ENCODE results near the gene FKBP10.

The FKBP10 gene

DNA sequence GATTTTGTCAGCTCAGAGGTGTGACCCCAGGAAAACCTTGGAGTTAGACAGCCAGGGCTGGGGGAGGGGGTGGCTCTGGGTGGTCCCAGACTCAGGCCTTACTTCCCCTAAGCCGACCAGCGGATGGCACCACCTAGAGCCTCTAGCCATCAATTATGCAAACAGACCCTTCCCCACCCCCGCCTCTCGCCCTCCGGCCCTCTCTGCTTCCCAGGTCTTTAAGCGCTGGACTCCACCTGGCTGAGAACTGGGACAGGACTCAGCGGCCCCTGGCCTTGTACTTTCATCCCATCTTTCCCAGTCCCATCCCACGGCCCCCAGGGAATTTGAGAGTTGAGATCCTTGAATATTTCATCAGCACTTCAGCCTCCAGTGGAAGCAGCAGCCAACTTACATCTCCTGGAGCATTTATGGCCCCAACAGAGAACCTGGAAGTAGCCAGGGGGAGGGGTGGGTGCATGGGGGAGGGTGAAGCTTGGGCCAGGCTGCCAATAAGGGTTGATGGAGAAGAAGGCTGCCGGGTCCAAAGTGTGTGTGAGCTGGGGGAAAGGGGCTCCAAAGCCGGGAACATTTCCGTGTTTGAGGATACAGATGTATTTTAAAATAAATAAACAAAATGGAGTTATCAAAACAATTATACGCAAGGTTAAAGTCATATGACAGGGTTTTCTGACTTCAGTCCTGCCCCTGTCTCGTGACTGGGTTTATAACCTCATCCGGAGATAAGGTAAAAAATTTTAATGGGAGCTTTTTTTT is 18.8 kb upstream of the FKBP10 start:
- TF ChIP-seq, protein P1, sequence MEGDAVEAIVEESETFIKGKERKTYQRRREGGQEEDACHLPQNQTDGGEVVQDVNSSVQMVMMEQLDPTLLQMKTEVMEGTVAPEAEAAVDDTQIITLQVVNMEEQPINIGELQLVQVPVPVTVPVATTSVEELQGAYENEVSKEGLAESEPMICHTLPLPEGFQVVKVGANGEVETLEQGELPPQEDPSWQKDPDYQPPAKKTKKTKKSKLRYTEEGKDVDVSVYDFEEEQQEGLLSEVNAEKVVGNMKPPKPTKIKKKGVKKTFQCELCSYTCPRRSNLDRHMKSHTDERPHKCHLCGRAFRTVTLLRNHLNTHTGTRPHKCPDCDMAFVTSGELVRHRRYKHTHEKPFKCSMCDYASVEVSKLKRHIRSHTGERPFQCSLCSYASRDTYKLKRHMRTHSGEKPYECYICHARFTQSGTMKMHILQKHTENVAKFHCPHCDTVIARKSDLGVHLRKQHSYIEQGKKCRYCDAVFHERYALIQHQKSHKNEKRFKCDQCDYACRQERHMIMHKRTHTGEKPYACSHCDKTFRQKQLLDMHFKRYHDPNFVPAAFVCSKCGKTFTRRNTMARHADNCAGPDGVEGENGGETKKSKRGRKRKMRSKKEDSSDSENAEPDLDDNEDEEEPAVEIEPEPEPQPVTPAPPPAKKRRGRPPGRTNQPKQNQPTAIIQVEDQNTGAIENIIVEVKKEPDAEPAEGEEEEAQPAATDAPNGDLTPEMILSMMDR (IDR thresholded peaks at IDR 0.05; ENCODE audit: low read depth, low read length): no peak
- DNase-seq (ENCODE audit: extremely low read depth, low read depth): no peak

DNA sequence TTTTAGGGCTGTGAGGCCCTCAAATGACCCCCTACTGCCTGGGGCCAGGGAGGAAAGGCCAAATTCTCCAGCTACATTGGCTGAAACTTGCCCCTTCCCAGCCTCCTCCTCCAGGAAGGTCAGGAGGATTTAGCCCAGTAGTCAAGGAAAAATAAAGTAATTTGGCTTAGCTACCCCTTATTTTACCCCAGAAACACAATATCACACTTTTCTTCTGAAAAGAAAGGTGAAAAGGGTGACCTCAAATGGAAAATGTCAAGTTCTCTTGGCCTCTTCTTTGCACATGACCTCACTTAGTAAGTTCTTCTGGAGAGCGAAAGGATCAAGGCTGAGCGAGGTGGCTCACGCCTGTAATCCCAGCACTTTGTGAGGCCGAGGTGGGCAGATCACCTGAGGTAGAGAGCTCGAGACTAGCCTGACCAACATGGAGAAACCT is 18.2 kb upstream of the FKBP10 start:
- DNase-seq (ENCODE audit: extremely low read depth, low read depth): no peak
- TF ChIP-seq, protein P1 (IDR thresholded peaks at IDR 0.05; ENCODE audit: low read depth, low read length): no peak

DNA sequence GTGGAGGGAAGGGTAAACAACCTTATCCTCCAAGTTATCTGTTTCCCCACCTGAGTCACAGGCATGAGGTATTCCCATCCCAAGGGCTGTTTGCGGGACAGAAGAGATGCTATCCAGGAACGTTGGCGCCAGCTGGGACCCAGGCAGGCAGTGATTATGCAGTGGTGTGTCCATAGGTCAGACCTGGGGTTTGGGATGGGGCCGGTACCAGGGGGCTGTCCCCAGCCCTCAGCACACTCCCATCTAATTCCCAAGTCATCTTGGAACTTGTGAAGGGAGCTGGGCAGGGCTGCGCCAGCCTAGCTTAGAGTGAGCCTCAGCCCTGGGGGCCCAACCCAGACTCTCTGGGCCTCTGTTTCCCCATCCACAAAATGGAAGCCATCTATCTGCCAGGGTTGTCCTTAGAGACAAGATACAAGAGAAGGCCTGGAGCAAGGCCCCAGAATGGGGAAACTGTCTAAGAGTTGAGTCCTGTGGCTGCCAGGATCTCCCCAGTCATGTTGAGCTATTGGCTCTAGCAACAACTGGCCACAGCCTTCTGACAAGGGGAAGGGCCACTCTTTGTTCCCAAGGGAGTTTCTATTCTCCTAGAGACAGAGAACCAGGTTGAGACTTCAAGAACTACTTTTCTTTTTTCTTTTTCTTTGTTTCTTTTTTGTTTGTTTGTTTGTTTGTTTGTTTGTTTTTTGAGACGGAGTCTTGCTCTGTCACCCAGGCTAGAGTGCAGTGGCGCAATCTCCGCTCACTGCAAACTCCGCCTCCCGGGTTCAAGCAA is 16.5 kb upstream of the FKBP10 start:
- TF ChIP-seq, protein P1 (IDR thresholded peaks at IDR 0.05; ENCODE audit: low read depth, low read length): no peak
- DNase-seq (ENCODE audit: extremely low read depth, low read depth): no peak

DNA sequence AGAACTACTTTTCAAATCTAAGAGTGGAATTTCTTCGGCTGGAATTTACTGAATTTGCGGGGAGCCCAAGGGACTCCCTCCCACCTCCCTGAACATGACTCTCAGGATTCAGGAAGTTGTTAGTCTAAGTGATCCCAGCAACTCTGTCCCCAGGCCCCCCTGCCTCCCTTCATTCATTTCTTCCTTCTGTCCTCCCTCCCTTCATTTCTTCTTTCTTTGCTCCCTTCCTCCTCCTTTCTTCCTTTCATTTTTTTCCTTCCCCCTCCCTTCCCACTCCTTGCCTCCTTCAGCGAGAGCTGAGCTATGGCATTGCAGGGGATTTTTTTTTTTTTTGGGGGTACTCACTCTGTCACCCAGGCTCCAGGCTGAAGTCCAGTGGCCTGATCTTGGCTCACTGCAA is 15.4 kb upstream of the FKBP10 start:
- TF ChIP-seq, protein P1 (IDR thresholded peaks at IDR 0.05; ENCODE audit: low read depth, low read length): no peak
- no peak for DNase-seq (ENCODE audit: extremely low read depth, low read depth)

DNA sequence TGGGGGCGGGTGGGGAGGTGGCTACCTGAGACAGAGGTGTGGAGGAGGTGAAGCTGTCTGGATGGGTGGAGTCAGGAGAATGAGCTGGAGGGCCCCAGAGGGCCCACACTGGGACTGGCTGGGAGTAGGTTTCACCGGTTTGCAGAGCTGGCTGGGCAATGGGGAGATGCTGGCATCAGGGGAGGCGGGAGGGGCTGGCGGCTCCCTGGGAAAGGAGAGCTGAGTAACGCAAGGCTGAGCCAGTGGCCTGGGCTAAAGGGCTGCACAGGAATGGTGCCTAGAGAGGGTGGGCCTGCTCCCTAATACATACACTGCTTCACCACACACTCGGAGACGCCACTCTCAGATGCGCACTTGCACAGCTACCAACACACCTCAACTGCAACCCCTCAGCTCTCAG is 13.4 kb upstream of the FKBP10 start:
- DNase-seq (ENCODE audit: extremely low read depth, low read depth): no peak
- TF ChIP-seq, protein P1 (IDR thresholded peaks at IDR 0.05; ENCODE audit: low read depth, low read length): no peak

DNA sequence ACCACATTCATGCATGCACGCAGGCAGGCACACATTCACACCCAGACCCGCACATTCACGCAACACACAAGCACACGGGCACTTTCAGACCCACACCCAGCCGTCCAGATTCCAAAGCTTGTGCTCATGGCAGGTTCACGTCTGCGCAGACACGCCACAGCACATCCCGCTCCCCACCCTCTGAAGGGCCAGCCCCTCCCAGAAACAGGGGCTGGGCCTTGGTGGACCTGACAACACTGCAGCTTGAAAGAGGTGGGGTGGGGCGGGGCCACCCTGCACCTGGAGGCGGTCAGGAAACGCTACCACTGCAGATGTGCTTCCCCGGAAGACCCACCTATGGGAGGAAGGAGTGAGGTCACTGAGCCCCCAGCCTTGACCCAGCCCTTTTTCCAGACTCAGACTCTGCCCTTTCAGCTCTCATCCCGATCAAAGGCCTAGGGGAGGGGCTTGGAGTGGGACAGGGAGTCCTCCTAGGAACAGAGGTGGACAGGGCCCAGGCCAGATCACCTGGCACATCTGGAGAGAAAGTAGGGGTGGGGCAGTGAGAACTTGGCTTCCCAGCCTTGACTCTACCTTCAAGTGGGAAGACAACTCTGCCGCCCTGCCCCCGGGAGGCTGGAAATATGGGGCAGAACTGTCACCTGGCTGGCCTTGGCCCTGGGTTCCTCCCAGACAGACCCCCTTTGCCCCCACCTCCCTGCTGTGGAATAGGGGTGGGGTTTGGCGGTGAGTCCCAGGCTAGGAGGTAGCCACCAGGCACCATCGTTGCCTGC is 12.0 kb upstream of the FKBP10 start:
- no peak for DNase-seq (ENCODE audit: extremely low read depth, low read depth)

More for the DNA sequence above, 12.0 kb upstream of the FKBP10 start:
- TF ChIP-seq, protein P1 (IDR thresholded peaks at IDR 0.05; ENCODE audit: low read depth, low read length): no peak

Data from AG09319 (cell line).